Duodenal mucosa (tissue), 2 donors: ENCODE data around the gene SFT2D1.

Source experiments
- H3K27ac ChIP-seq: one replicate; pipeline ENCODE4 v1.7.0; 2013; ENCODE audit warnings: low read depth, low read length
- H3K27me3 ChIP-seq, 2 donors: one replicate each; pipeline ENCODE4 v1.7.0; 2013; ENCODE audit warnings: low read length in 2 of 2, control low read depth in 1 of 2; ENCODE audit not compliant: insufficient read depth in 2 of 2, control insufficient read depth in 1 of 2
- H3K36me3 ChIP-seq, 2 donors: one replicate each; pipeline ENCODE4 v1.7.0; 2013; ENCODE audit warnings: low read length in 2 of 2, control low read depth in 1 of 2; ENCODE audit not compliant: insufficient read depth in 2 of 2, control insufficient read depth in 1 of 2
- H3K4me1 ChIP-seq, 2 donors: one replicate each; pipeline ENCODE4 v1.7.0; 2013; ENCODE audit warnings: low read length in 2 of 2, control low read depth in 1 of 2; ENCODE audit not compliant: insufficient read depth in 2 of 2, control insufficient read depth in 1 of 2
- H3K4me3 ChIP-seq, 2 donors: one replicate each; pipeline ENCODE4 v1.7.0; 2013; ENCODE audit warnings: low read length in 2 of 2, low read depth in 1 of 2
- H3K9ac ChIP-seq, 2 donors: one replicate each; pipeline ENCODE4 v1.7.0; 2013; ENCODE audit warnings: low read length in 2 of 2, low read depth in 1 of 2
- H3K9me3 ChIP-seq, 2 donors: one replicate each; pipeline ENCODE4 v1.7.0; 2013; ENCODE audit warnings: low read length in 2 of 2, control low read depth in 1 of 2; ENCODE audit not compliant: control insufficient read depth in 1 of 2

SFT2D1 gene

DNA sequence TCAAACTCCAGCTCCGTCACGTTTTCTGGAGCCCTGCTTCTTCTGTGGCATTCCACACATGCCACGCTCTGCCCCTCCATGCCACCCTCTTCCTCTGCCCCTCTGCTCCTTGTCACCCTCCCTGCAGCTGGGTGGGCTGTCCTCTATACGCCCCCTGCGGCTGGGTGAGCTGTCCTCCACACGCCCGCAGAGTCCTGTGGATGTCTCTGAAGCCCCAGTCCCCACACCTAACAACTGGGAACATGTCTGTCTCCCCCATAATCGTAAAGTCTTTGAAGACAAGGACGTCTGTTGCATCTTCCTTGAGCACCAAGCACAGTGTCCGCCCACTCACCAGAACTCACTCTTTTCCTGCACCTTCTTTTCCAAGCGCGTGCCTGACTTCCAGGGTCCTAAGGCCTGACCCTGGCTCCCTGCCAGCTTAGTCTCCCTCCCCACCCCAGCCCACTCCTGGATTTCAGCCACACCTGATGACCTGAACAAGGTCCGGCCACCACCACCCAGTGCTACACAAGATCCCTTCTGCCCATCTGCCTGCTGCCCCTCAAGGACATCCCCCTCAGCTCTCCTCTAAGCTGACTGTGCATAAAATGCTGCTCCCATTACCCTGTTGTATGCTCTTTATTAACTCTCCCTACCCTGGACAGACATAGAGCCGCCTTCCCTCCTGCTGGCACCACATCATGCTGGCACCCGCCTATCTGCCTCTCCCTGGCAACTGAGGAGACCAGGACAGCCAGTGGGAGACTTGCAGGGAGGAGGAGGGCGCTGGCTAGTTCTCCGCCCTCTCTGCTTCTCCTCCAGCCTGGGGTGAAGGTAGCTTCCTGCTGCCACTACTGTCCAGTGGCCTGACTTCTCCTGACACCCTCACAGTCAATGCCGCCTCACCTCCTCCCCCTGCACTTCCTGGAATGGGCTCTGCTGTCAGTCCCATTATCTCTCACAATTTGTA lies 23.4 kb downstream of the SFT2D1 start:
- H3K36me3 ChIP-seq = peaks cover 6 to 20% of the 10 kb centered on the region in 2 donors
- H3K4me1 ChIP-seq = no peaks in the 10 kb centered on the region
- H3K9me3 ChIP-seq = no peaks in the 10 kb centered on the region
- H3K27me3 ChIP-seq = no peaks in the 10 kb centered on the region
- H3K4me3 ChIP-seq = no peak overlapping the region
- no peak overlapping the region for H3K9ac ChIP-seq
- H3K27ac ChIP-seq = no peak overlapping the region

DNA sequence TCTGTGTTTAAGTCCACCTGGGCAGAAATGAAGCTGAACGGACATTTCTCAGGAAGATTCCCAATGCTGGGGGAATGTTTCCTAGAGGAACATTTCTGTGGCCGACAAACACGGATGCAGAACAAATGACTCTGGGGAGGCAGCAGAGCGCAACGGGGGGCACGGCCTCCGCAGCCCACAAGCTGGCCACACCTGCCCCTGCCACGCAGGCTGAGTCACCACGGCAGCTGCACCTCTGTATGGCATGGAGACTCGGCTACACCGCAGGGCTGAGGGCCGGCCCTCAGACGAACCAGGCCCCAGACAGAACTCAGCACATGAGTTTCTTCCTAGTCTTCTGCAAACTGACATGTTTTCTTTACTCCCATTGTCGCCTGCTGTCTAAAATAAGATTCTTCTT lies 24.1 kb downstream of the SFT2D1 start:
- Histone ChIP-seq H3K36me3 (peaks cover 6 to 14% of the 10 kb centered on the region in 2 donors), H3K4me3 (no peak overlapping the region), H3K27ac (no peak overlapping the region), H3K9ac (no peak overlapping the region), H3K27me3 (no peaks in the 10 kb centered on the region), H3K4me1 (no peaks in the 10 kb centered on the region), H3K9me3 (no peaks in the 10 kb centered on the region)

DNA sequence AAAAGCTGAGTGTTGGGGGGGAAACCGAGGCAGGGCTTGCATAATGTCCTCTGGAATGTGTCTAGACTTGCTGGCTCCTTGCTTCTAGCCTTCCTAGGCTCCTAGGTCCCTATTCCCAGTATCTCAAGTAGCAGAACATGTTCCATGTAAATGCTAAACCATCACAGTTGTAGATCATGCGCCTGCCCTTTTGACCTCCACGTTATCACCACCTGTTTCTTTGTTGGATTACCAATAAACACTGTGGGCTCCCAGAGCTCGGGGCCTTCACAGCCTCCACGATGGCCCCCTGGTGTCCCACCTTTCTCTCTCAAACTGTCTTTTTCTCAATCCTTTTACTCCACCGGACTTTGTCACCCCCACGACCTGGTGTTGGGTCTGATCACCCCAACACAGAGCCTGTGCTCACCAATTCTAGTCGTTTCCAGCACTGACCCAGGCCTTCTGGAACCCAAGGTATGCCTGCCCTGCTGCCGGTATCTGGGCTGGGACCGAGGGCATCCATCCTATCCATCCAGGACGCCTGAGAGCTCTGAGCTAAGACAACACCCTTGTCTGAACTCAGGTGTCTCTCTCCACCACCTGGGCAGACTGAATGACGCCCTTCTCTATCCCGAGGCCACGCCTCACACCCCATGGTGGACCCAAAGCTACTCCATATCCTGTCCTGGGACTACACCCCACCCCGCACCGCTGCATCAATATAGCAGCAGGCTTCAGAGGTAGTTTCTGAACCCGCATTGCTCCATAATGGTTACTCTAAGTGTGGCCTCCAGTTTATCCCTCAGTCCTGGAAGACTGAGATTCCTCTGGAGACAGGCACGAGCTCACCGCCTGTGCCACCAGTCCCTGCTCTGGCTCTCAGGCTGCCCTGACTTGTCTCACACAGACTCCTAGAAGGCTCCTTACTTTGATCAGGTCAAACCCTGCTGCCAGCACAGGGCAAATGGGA lies 24.8 kb downstream of the SFT2D1 start:
- Histone ChIP-seq H3K36me3 (peaks cover 3 to 12% of the 10 kb centered on the region in 2 donors), H3K9me3 (no peaks in the 10 kb centered on the region), H3K4me3 (no peak overlapping the region), H3K9ac (no peak overlapping the region), H3K4me1 (no peaks in the 10 kb centered on the region), H3K27ac (no peak overlapping the region), H3K27me3 (no peaks in the 10 kb centered on the region)

DNA sequence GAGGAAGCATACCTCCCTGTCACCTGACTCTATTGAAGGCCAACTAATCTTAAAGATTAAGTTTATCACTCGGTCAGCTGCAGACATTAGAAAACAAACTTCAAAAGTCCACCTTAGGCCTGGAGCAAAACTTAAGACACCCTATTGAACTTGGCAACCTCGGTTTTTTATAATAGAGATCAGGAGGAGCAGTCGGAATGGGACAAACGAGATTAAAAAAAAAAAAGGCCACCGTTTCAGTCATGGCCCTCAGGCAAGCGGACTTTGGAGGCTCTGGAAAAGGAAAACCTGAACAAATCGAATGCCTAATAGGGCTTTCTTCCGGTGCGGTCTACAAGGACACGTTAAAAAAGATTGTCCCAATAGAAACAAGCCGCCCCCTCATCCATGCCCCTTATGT lies 26.9 kb downstream of the SFT2D1 start:
- Histone ChIP-seq H3K9me3 (no peaks in the 10 kb centered on the region), H3K27ac (no peak overlapping the region), H3K4me3 (no peak overlapping the region), H3K36me3 (peaks cover 3 to 4% of the 10 kb centered on the region in 2 donors), H3K27me3 (peaks cover 0 to under 1% of the 10 kb centered on the region in 2 donors), H3K4me1 (no peaks in the 10 kb centered on the region), H3K9ac (no peak overlapping the region)

DNA sequence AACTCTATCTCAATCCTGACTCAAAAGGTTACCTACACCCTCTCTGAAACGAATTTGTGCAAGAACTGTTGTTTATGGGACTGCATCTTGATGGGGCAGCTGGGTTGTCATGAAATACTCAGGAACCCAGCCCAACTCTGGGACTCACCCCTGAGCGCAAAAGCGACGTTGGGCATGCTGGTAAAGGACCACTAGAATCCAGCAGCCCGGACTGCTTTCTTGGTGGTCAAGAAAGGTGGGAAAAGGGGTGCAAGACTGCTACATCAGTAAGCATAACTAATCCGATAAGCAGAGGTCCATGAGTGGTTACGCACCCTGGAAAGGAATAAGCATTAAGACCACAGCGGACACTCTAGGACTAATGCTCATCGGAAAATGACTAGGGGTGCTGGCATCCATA lies 27.9 kb downstream of the SFT2D1 start:
- no peaks in the 10 kb centered on the region for H3K9me3 ChIP-seq
- no peak overlapping the region for H3K27ac ChIP-seq
- peaks cover 0 to 4% of the 10 kb centered on the region in 2 donors for H3K36me3 ChIP-seq
- H3K9ac ChIP-seq = no peak overlapping the region
- H3K27me3 ChIP-seq = peaks cover 0 to 10% of the 10 kb centered on the region in 2 donors
- H3K4me1 ChIP-seq = no peaks in the 10 kb centered on the region
- H3K4me3 ChIP-seq = no peak overlapping the region

DNA sequence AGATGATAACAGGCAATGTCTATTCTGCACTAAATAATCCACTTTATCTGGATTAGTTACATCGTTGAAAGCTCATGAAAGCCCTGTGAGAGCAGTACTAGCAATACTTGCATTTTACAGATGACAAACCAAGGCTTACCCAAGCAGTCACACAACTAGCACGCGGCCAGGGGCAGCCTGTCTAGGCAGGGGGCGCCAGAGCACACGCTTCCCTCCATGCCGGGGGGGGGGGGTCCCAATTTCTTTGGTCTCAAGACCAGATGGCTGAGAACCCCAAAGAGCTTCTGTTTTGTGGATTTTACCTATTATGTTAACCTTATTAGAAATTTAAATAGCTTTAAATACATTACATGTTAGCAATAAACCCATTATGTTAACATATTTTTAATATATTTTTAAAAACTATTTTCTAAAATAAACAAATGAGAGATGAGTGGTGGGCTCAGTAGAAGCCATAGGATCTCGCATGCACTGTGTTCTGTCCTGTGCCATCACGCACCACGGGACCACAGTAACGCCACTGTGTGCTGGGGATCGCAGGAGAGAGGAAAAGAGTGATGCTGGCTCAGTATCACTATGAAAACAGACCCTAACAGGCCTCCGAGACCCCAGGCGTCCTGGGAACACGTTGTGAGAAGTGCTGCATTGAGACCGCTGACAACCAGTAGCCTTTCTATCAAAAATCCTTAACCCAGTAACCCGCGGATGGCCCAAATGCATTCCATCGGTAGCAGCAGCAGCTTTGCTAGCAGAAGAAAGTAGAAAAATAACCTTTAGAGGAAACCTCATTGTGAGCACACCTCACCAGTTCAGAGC lies 28.9 kb downstream of the SFT2D1 start:
- Histone ChIP-seq H3K27me3 (peaks cover 7 to 19% of the 10 kb centered on the region in 2 donors), H3K36me3 (no peaks in the 10 kb centered on the region), H3K27ac (no peak overlapping the region), H3K4me3 (no peak overlapping the region), H3K9ac (no peak overlapping the region), H3K9me3 (no peaks in the 10 kb centered on the region), H3K4me1 (peaks cover 4 to 6% of the 10 kb centered on the region in 2 donors)

DNA sequence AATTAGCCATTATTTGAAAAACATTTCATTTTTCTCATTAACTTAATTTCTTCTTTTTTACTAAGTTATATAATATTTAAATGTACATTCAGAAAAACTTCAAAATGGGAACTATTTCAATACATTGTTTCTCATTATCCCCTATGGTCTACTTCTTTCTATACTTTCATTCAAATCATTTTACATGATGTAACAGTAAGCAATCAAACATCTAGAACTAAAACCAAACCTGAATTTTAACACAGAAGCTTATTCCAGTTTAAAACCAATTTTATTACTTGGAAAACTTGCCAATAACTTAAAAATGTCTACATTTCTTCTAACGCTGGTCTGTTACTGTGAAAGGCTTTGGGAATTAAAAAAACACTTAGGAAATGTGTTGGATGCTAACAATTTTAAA lies 29.5 kb downstream of the SFT2D1 start:
- Histone ChIP-seq H3K4me3 (no peak overlapping the region), H3K27ac (no peak overlapping the region), H3K9ac (no peak overlapping the region), H3K9me3 (no peaks in the 10 kb centered on the region), H3K4me1 (peaks cover 4 to 10% of the 10 kb centered on the region in 2 donors), H3K27me3 (peaks cover 7 to 19% of the 10 kb centered on the region in 2 donors), H3K36me3 (no peaks in the 10 kb centered on the region)

DNA sequence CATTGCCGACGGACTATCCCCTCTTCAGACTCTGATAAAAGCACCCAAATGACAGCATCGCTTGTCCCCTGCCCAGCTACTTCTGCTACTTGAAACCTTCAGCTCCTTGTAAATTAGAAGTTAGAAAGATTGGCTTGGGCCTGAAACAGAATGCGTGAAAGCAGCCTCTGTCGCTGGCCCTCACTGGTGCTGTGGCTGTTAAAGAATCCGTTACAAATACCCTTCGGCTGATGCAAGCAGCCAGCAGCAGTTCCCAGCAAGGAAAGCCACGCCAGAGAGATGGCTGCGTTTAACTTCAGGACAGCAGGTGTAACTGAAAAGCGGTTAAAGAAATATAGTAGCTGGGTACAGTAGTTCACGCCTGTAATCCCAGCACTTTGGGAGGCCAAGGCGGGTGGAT lies 31.7 kb downstream of the SFT2D1 start:
- no peak overlapping the region for H3K9ac ChIP-seq
- no peak overlapping the region for H3K27ac ChIP-seq

DNA sequence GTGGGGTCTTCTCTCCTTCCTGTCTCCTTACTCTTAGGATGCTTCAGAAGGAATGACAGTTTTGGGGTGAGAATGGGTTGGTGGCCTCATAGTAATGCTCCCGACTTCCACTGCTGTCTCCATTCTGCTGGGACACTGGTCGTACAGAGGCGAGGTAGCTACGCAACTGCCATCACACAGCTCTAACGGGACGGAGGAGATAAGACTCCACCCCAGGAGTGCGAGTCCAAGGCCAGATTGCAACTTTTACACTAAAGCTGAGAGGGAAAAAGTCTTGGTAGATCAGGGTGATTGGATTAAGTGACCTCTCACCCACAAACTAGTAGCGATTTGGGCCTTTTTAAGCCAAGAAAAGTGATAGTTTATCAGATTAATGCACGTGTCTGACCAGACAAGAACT lies 32.4 kb downstream of the SFT2D1 start:
- Histone ChIP-seq H3K4me3 (no peak overlapping the region), H3K27ac (no peak overlapping the region), H3K36me3 (no peaks in the 10 kb centered on the region), H3K9ac (no peak overlapping the region), H3K9me3 (no peaks in the 10 kb centered on the region), H3K4me1 (peaks cover 4 to 10% of the 10 kb centered on the region in 2 donors), H3K27me3 (peaks cover 20 to 42% of the 10 kb centered on the region in 2 donors)

More for the DNA sequence above, 31.7 kb downstream of the SFT2D1 start:
- Histone ChIP-seq H3K9me3 (no peaks in the 10 kb centered on the region), H3K27me3 (peaks cover 16 to 36% of the 10 kb centered on the region in 2 donors), H3K4me3 (no peak overlapping the region), H3K4me1 (peaks cover 4 to 10% of the 10 kb centered on the region in 2 donors), H3K36me3 (no peaks in the 10 kb centered on the region)
